B cell (primary cell): ENCODE measurements around the gene FSTL5.

Experiments used
- CTCF ChIP-seq: fragments of 200-600 bp; IDR thresholded peaks from one replicate; pipeline ENCODE4 v1.8.0; 2022; ENCODE audit warnings: antibody characterized with exemption, mild to moderate bottlenecking
- EZH2 ChIP-seq: IDR thresholded peaks from 2 replicates; pipeline ENCODE4 v1.6.1; 2012; ENCODE audit warnings: borderline replicate concordance, low read depth, mild to moderate bottlenecking, moderate library complexity, low read length; ENCODE audit not compliant: insufficient read depth, poor library complexity, severe bottlenecking

DNA sequence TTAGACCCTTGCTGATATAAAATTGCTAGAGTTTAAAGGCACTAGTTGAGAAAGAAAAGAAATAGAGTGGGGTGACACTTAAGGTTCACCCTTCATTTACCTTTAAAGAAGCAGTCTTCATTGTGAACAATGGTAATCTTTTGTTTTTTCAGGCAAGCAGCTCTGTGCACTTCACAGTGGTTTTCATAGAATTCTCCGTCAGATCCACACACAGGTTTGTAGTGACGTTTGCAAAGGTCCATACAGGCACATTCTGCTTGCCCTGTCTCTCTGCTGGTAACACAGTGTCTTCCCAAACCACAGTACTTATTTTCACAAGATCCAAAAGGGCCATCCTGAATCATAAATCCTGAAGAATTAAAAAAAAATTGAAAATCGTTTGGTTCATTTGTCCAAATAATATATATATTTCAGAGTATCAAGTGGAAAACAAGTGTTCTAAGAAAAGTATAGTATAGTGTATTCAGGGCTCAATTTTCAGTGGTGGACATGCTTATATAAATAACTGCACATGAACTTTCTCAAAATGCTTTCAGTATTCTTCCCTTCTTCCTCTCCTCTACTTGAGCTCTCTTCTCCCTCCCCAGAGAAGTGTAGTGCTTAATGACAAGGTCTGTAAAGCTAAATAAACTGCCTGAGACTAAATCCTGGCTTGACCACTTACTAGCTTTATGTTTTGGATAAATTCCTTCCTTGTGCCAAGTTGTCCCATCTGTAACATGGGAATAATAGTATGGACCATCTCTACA, 243.3 kb downstream of the FSTL5 start:
- TF ChIP-seq CTCF = no peak
- TF ChIP-seq EZH2 = no peak
